Right lobe of liver (tissue), 4 donors: ENCODE results near the gene CBX2.

Experiments used
- CTCF ChIP-seq, 4 donors: fragments of 200-600 bp in 3 of 4; fragments of 450-650 bp in 1 of 4; IDR thresholded peaks; one replicate each; pipeline versions ENCODE4 v1.5.1 to v1.8.0; 2016 to 2022; ENCODE audit warnings: antibody characterized with exemption in 4 of 4, mild to moderate bottlenecking in 2 of 4
- POLR2A ChIP-seq: fragments of 450-650 bp; IDR thresholded peaks from one replicate; pipeline ENCODE4 v1.6.1; 2017; ENCODE audit warnings: antibody characterized with exemption, mild to moderate bottlenecking
- donor health status: DM: no; HTN: no; CAD: no.
- donor health status: DM: no; HTN: no; CAD: no.
- donor health status: DM: no; HTN: yes; CAD: no.

- TF ChIP-seq CTCF (IDR thresholded peaks at IDR 0.05): no peak
- no peak for TF ChIP-seq POLR2A
These were observed 46.3 kb downstream of the CBX2 start for GRCh38 chr17:79824234-79824633.
